HEK293 (cell line): Measurements from ENCODE around the gene STUM.

Source experiments
- CTCF ChIA-PET: fragments of 350-600 bp; formaldehyde crosslinking; extraction: SDS; loops from one replicate; lab custom pipeline; 2021; ENCODE audit warnings: antibody characterized with exemption; lab: Yijun Ruan, JAX
- POLR2A ChIA-PET: fragments of 300-600 bp; formaldehyde crosslinking; extraction: SDS; loops from one replicate; lab custom pipeline; 2020; ENCODE audit warnings: antibody characterized with exemption, inconsistent platforms; lab: Yijun Ruan, JAX
- H3K27ac ChIP-seq: fragments of 200-500 bp; sonication (Bioruptor generic); 2 replicates; pipeline ENCODE4 v1.5.1; 2014; ENCODE audit warnings: low read depth, low read length, control low read depth, inconsistent platforms; ENCODE audit errors: extremely low read depth
- H3K36me3 ChIP-seq, 2 experiments: fragments of 200-500 bp in 1 of 2; sonication (Bioruptor generic) in 1 of 2; 1 replicate in 1 of 2; 2 replicates in 1 of 2; pipeline ENCODE4 v1.5.1; 2014 to 2017; ENCODE audit warnings: inconsistent platforms in 2 of 2, low read length in 2 of 2; ENCODE audit not compliant: control insufficient read depth in 2 of 2, insufficient read depth in 1 of 2
- H3K4me1 ChIP-seq: fragments of 200-500 bp; sonication (Bioruptor generic); 2 replicates; pipeline ENCODE4 v1.5.1; 2014; ENCODE audit warnings: mild to moderate bottlenecking, low read length, inconsistent platforms; ENCODE audit not compliant: control insufficient read depth, insufficient read depth
- H3K4me3 ChIP-seq: 2 replicates; pipeline ENCODE4 v1.5.1; 2011; ENCODE audit warnings: low read depth, mild to moderate bottlenecking, control low read depth, low read length, moderate library complexity
- H3K9me3 ChIP-seq: fragments of 200-500 bp; sonication (Bioruptor generic); 2 replicates; pipeline ENCODE4 v1.5.1; 2014; ENCODE audit warnings: low read depth, low read length, inconsistent platforms; ENCODE audit not compliant: control insufficient read depth, insufficient read depth
- FEZF1 ChIP-seq: fragments of 450-650 bp; formaldehyde crosslinking; IDR thresholded peaks from 2 replicates; pipeline ENCODE4 v1.5.1; 2016; ENCODE audit warnings: missing biosample characterization, missing genetic modification characterization
- IKZF3 ChIP-seq: fragments of 450-650 bp; IDR thresholded peaks from 2 replicates; pipeline ENCODE4 v1.5.0; 2018; ENCODE audit warnings: missing biosample characterization, mild to moderate bottlenecking, missing genetic modification characterization, moderate library complexity
- KLF8 ChIP-seq: fragments of 450-650 bp; formaldehyde crosslinking; IDR thresholded peaks from 2 replicates; pipeline ENCODE4 v1.5.1; 2016; ENCODE audit warnings: missing biosample characterization, missing genetic modification characterization
- ZBTB20 ChIP-seq: fragments of 450-650 bp; formaldehyde crosslinking; IDR thresholded peaks from 2 replicates; pipeline ENCODE4 v1.5.1; 2016; ENCODE audit warnings: missing biosample characterization, missing genetic modification characterization
- ZNF677 ChIP-seq: fragments of 450-650 bp; IDR thresholded peaks from 2 replicates; pipeline ENCODE4 v1.5.0; 2018; ENCODE audit warnings: missing biosample characterization, mild to moderate bottlenecking, missing genetic modification characterization, moderate library complexity
- ZNF76 ChIP-seq: fragments of 450-650 bp; formaldehyde crosslinking; IDR thresholded peaks from 2 replicates; pipeline ENCODE4; 2016; ENCODE audit warnings: low read depth, missing biosample characterization, missing genetic modification characterization, borderline replicate concordance
- TF ChIP-seq, protein P1 (sequence below): fragments of 450-650 bp; formaldehyde crosslinking; IDR thresholded peaks from 2 replicates; pipeline ENCODE4 v1.5.1; 2016; ENCODE audit warnings: missing biosample characterization, missing genetic modification characterization
- TF ChIP-seq, protein P2 (sequence below): fragments of 450-650 bp; formaldehyde crosslinking; IDR thresholded peaks from 2 replicates; pipeline ENCODE4 v1.5.1; 2016; ENCODE audit warnings: missing biosample characterization, missing genetic modification characterization
- TF ChIP-seq, protein P3 (sequence below): fragments of 450-650 bp; formaldehyde crosslinking; IDR thresholded peaks from 2 replicates; pipeline ENCODE4 v1.5.1; 2016; ENCODE audit warnings: missing biosample characterization, missing genetic modification characterization
- TF ChIP-seq, protein P4 (sequence below): fragments of 450-650 bp; formaldehyde crosslinking; IDR thresholded peaks from 2 replicates; pipeline ENCODE4 v1.5.1; 2016; ENCODE audit warnings: missing biosample characterization, missing genetic modification characterization
- TF ChIP-seq, protein P5 (sequence below): fragments of 450-650 bp; formaldehyde crosslinking; optimal IDR thresholded peaks from 2 replicates; pipeline ENCODE3; 2016; ENCODE audit warnings: missing biosample characterization, mild to moderate bottlenecking, missing genetic modification characterization

The STUM gene

DNA sequence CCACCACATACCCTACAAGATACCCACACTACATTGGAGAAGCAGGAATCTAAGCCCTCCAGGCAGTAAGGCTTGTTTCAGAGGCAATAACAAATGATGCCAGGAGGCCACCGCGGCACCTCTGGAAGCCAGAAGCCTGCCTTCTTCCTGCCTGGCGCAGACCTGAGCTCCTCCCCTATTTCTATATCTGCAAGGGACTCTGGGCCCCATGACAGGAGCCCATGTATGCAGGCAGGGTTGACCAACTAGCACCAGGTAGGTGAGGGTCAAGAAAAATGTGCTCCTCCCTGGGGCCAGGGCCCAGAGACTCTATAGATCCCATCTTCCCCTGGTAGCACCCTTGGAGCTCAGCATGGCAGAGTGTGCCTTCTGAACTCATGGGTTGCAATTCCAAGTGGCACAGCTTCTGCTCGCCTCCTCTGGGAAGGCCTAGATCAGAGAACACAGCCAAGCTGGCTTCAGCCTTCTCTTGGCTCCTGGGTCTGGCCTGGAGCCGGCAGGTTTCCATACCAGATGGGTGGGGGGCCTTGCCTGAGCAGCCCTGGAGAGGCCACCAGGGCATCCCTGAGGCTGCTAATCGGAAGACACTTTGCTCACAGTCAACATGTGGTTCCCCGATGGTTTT, 85.1 kb downstream of the STUM start:
- POLR2A ChIA-PET, result no interaction called here

More for the DNA sequence above, 85.1 kb downstream of the STUM start:
- CTCF ChIA-PET, result interaction anchor here (0.6 to 8.0 kb wide), 39 partner anchors 9 to 1218 kb away, joined by 3 to 155 read pairs (median 4); no protein-coding TSS in a partner anchor
- peaks cover 0 to 7% of the 10 kb centered on the region in 2 experiments; a peak in 2 of 3 replicates for H3K36me3 ChIP-seq
- TF ChIP-seq, protein P1, sequence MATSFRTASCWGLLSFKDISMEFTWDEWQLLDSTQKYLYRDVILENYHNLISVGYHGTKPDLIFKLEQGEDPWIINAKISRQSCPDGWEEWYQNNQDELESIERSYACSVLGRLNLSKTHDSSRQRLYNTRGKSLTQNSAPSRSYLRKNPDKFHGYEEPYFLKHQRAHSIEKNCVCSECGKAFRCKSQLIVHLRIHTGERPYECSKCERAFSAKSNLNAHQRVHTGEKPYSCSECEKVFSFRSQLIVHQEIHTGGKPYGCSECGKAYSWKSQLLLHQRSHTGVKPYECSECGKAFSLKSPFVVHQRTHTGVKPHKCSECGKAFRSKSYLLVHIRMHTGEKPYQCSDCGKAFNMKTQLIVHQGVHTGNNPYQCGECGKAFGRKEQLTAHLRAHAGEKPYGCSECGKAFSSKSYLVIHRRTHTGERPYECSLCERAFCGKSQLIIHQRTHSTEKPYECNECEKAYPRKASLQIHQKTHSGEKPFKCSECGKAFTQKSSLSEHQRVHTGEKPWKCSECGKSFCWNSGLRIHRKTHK (tag by site-specific recombination), result no peak
- TF ChIP-seq KLF8 (tag by site-specific recombination) (no peak), ZBTB20 (tag by site-specific recombination) (no peak), IKZF3 (tag by site-specific recombination) (no peak), FEZF1 (tag by site-specific recombination) (no peak), ZNF76 (tag by site-specific recombination) (no peak), ZNF677 (tag by site-specific recombination) (no peak; the same call in 1 of the 2 replicates)
- TF ChIP-seq, protein P2, sequence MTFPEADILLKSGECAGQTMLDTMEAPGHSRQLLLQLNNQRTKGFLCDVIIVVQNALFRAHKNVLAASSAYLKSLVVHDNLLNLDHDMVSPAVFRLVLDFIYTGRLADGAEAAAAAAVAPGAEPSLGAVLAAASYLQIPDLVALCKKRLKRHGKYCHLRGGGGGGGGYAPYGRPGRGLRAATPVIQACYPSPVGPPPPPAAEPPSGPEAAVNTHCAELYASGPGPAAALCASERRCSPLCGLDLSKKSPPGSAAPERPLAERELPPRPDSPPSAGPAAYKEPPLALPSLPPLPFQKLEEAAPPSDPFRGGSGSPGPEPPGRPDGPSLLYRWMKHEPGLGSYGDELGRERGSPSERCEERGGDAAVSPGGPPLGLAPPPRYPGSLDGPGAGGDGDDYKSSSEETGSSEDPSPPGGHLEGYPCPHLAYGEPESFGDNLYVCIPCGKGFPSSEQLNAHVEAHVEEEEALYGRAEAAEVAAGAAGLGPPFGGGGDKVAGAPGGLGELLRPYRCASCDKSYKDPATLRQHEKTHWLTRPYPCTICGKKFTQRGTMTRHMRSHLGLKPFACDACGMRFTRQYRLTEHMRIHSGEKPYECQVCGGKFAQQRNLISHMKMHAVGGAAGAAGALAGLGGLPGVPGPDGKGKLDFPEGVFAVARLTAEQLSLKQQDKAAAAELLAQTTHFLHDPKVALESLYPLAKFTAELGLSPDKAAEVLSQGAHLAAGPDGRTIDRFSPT (tag by site-specific recombination), result no peak
- TF ChIP-seq, protein P3, sequence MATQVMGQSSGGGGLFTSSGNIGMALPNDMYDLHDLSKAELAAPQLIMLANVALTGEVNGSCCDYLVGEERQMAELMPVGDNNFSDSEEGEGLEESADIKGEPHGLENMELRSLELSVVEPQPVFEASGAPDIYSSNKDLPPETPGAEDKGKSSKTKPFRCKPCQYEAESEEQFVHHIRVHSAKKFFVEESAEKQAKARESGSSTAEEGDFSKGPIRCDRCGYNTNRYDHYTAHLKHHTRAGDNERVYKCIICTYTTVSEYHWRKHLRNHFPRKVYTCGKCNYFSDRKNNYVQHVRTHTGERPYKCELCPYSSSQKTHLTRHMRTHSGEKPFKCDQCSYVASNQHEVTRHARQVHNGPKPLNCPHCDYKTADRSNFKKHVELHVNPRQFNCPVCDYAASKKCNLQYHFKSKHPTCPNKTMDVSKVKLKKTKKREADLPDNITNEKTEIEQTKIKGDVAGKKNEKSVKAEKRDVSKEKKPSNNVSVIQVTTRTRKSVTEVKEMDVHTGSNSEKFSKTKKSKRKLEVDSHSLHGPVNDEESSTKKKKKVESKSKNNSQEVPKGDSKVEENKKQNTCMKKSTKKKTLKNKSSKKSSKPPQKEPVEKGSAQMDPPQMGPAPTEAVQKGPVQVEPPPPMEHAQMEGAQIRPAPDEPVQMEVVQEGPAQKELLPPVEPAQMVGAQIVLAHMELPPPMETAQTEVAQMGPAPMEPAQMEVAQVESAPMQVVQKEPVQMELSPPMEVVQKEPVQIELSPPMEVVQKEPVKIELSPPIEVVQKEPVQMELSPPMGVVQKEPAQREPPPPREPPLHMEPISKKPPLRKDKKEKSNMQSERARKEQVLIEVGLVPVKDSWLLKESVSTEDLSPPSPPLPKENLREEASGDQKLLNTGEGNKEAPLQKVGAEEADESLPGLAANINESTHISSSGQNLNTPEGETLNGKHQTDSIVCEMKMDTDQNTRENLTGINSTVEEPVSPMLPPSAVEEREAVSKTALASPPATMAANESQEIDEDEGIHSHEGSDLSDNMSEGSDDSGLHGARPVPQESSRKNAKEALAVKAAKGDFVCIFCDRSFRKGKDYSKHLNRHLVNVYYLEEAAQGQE (tag by site-specific recombination), result no peak
- TF ChIP-seq, protein P4, sequence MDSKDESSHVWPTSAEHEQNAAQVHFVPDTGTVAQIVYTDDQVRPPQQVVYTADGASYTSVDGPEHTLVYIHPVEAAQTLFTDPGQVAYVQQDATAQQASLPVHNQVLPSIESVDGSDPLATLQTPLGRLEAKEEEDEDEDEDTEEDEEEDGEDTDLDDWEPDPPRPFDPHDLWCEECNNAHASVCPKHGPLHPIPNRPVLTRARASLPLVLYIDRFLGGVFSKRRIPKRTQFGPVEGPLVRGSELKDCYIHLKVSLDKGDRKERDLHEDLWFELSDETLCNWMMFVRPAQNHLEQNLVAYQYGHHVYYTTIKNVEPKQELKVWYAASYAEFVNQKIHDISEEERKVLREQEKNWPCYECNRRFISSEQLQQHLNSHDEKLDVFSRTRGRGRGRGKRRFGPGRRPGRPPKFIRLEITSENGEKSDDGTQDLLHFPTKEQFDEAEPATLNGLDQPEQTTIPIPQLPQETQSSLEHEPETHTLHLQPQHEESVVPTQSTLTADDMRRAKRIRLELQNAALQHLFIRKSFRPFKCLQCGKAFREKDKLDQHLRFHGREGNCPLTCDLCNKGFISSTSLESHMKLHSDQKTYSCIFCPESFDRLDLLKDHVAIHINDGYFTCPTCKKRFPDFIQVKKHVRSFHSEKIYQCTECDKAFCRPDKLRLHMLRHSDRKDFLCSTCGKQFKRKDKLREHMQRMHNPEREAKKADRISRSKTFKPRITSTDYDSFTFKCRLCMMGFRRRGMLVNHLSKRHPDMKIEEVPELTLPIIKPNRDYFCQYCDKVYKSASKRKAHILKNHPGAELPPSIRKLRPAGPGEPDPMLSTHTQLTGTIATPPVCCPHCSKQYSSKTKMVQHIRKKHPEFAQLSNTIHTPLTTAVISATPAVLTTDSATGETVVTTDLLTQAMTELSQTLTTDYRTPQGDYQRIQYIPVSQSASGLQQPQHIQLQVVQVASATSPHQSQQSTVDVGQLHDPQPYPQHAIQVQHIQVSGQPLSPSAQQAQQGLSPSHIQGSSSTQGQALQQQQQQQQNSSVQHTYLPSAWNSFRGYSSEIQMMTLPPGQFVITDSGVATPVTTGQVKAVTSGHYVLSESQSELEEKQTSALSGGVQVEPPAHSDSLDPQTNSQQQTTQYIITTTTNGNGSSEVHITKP (tag by site-specific recombination), result 0 out of 2 replicates have a peak, but pooled peaks have one; percentile 60
- TF ChIP-seq, protein P5, sequence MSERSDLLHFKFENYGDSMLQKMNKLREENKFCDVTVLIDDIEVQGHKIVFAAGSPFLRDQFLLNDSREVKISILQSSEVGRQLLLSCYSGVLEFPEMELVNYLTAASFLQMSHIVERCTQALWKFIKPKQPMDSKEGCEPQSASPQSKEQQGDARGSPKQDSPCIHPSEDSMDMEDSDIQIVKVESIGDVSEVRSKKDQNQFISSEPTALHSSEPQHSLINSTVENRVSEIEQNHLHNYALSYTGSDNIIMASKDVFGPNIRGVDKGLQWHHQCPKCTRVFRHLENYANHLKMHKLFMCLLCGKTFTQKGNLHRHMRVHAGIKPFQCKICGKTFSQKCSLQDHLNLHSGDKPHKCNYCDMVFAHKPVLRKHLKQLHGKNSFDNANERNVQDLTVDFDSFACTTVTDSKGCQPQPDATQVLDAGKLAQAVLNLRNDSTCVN (tag by site-specific recombination), result peak; percentile 5
- TF ChIP-seq, all 188 proteins: peak for 2
- Histone ChIP-seq H3K4me3 (no peak overlapping the region), H3K4me1 (no peaks in the 10 kb centered on the region), H3K27ac (no peak overlapping the region), H3K9me3 (no peaks in the 10 kb centered on the region)
